GM12892 (cell line): ENCODE results near the gene HORMAD2.

ENCODE experiments used
- POLR2A ChIP-seq: IDR thresholded peaks from 2 replicates; pipeline ENCODE4 v1.6.1; 2011; ENCODE audit warnings: low read depth, low read length, control low read depth
- TAF1 ChIP-seq: IDR thresholded peaks from 2 replicates; pipeline ENCODE4 v1.6.1; 2011; ENCODE audit warnings: low read depth, mild to moderate bottlenecking, control low read depth, low read length, borderline replicate concordance

GRCh38 chr22:30171008-30171407, 90.7 kb downstream of the HORMAD2 start:
- TF ChIP-seq POLR2A: no peak
- no peak for TF ChIP-seq TAF1
